DMS114 treated with DMSO at 0.1 percent for 48 hours (cell line): ENCODE data around the gene RFTN1.

ENCODE experiments used
- DNase-seq: peaks from one replicate; lab custom pipeline; 2025; ENCODE audit not compliant: unreplicated experiment; lab: John Stamatoyannopoulos, UW

RFTN1 gene

DNA sequence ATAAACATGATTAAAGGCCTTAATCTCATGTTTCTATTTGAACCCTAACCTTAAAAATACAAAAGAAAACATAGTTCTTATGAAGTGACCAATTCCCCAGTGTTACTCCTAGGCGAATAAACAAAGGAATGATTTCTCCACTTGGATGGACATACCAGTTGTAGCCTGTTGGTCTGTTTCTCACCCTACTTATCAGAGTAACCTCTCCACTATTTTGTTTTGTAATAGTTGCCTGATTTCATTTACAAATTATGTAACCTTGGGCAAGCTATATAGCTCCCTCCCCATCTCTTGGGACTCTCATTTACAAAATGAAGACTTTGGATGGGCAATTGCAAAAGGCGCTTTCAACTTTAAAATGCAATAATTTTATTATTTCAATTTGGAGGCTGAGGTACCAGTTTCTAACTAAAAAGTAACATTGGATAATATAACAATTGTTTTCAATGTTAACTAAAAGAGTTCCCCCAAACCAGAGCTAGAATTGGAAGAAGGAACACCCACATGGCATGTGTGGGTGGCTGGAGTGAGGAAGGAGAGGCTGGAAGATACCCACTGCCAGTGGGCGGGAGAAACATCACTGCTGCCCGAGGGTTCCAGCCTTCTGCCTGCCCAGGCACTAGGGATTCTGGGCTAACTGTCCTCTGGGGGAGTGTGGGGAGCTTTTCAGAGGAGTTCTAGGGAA lies 74.2 kb downstream of the RFTN1 start:
- no peak for DNase-seq

DNA sequence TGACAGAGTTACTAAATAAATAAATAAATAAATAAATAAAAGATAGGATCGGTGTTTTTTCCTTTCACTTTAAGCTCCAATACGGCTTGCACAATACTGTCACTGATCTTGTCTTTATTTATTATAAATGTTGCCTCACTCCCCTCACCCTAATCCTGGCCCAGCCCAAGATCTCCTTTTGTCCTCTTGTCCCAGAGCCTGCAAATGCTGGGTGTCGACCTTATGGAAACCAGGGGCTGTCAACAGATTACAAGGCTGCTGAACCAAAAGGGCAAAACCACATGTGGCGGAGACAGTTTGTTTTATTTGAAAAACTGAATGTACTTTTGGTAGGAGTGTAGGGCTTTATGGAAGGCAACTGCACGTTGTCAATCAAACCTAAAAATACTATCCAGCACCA lies 75.9 kb downstream of the RFTN1 start:
- no peak for DNase-seq

DNA sequence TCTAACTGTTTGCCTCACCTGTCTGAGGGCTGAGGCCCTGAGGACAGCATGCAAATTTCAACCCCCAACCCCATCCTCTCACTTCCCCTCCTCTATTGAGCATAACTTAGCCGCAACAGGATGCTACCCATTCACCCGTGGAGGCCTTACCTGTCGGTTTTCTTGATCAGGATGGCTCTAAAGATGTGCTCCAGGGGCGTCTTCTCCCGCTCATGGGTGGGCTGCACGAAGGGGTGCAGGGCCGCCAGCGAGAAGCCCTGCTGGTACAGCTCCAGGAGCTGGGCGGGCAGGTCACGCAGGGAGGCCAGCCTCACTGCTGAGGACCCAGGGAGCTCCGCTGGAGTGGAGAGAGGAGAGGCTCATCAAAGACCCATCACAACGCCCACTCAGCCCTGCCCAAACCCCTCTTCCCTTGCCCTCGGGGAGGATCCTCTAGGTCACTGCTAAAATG lies 79.8 kb downstream of the RFTN1 start:
- DNase-seq = no peak

DNA sequence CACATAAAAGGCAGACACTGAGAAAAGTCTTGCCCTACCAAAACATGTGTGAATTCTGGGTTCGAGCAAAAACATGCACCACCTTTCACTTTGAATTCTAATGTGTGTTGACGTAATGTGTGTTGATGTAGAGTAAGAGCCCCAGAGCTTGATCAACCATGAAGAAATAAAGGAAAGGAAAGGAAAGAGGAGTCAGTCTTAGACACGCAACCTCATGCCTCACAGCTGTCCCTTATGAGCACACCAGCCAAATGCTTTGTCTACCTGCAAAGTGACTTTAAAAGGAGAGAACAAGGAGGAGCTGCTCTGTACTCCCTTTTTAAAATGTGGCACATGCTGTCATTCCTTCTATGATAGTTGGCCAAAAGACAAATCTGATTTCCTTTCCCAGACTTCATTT lies 80.8 kb downstream of the RFTN1 start:
- DNase-seq = no peak

DNA sequence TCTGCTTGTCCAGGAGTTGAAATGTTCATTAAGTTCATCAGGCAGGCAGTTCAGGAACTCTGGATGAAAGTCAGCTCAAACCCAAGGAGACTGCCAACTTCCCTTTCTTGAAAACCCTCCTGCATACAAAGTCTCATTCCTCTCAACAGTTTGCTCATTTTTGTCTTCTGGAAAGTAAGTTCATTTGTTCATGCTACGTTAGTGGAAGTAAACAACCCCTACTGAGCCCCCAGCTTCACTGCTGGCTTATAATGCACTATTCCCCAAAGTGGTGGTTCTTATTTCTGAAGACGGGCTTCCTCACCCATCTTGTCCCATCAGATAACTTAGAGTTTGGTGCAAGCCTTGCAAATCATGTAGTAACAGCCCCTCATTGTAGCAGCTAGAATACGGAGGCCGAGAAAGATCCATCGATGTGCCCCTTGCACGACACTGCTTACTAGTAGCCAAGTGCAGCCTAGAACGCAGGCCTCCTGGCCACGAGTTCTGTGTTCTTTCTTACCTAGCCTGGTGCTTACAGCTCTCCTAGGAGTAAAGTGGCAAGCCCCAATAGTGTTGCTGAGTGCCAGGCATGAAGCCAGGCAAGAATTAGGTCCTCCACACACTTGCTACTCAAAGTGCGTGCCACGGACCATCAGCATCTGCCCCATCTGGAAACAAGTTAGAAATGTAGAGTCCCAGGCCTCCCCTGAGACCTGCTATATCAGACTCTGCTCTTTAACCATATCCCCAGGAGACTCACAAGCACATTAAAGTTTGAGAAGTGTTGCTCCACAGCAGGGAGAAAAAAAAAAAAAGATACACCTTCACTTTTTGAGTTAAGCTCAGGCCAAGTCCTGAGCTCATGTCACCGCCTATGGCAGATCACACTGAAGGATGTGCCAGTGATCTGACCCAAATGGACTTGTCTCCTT lies 82.5 kb downstream of the RFTN1 start:
- no peak for DNase-seq

DNA sequence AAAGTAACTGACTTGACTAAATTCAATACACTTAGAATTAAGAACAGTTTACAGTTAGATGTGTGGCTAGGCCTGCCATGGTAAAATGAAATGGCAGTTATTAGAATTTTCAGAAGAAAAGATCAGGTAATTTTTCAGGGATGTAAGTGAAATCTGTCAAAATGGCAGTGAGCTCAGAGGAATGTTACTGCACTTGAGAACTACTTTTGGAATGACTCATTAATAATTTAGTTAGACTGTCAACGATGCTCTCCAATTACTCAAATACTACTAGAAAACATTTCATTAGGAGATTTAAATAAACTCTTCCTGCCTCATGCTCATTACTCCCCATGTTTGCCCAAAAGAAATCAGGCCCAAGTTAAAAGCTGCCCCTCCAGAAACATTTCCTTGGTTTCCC lies 84.4 kb downstream of the RFTN1 start:
- no peak for DNase-seq

DNA sequence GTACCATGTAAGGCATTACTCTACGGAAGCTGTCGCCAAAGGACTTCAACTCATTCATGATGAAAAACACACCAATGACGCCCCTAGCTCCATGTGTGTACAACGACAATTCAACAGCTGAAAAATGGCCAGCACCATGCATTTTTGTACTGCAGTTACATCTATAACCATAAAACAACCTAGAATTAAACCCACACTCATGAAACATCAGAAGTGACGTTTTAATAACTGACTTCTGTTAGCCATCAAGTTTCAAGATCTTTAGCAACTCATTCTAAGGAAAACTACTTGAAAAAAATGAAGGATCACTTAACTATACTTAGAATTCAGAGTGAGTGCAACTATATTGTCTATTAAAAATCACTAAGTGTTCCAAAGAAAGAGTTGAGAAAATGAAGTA lies 84.9 kb downstream of the RFTN1 start:
- no peak for DNase-seq

DNA sequence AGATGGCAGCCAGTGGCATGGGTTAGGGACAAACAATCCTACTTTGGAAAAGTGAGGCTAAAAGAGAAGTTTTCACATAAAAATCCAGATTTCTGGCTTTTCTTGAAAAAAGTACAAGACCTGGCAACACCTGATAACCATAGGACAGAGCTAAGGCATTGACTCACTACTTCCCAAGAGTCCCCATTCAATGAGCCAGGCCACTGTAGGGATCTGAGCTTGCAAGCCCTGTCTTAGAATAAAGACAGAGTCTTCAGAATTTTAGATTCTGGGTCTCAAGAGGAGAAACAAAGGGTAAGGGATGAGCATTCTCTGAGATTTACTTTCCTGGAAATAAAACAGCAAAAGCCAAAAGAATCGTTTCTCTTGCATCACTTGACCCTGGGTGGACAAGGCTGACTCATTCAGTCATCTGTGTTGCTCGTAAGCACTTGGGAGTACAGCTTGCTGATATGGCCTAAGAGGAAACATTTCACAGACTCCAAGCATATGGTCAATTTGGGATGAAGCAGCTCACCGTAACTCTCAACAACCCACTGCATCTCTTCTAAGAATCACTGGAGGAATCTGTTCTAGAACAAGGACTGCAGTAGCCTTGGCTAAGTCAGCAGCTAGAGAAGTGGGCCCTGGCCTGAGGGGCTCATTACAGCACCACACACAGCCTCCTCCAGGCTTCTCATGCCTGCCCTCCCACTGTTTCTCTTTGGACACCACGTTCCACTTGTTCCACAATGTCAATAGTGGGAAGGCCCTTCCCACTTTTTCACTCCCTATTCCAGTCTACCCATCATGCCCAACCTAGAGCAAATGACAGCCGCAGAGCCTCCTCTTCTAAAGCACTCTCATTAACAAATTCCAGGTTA lies 86.2 kb downstream of the RFTN1 start:
- DNase-seq = no peak

DNA sequence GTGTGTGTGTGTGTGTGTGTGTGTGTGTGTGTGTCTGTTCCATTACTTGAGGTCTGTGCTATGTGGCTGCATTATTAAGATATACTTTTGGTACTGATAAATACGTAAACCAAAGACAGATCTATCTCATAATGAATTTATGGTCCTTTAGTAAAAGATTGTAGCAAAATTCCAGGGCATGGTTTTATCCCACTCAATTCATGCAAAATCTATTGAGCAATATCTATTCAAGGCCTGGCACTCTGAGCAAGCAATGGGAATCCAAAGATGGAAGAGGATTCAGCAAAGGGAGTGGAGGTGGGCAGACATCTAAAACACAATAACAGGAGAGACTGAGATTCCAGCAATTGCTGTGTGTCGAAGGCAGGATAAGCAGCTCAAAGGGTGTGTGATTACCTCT lies 86.8 kb downstream of the RFTN1 start:
- no peak for DNase-seq

DNA sequence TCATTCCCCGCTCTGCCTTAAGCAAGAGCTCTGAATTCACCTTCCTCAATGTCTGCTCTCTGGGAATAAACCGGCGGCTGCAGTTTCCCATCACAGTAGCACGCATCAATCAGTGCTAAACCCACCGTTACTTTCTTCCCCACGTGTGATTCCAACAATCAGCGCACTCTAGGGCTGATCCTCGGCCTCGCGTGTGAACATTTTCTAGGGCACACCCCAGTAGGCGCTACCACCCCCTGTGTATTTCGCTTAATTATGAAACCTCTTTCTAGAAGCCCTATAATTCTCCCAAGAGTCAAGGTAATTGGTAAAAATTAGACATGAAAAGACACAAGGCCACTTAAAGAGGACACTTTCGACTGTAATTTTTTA lies 87.5 kb downstream of the RFTN1 start:
- DNase-seq = no peak

DNA sequence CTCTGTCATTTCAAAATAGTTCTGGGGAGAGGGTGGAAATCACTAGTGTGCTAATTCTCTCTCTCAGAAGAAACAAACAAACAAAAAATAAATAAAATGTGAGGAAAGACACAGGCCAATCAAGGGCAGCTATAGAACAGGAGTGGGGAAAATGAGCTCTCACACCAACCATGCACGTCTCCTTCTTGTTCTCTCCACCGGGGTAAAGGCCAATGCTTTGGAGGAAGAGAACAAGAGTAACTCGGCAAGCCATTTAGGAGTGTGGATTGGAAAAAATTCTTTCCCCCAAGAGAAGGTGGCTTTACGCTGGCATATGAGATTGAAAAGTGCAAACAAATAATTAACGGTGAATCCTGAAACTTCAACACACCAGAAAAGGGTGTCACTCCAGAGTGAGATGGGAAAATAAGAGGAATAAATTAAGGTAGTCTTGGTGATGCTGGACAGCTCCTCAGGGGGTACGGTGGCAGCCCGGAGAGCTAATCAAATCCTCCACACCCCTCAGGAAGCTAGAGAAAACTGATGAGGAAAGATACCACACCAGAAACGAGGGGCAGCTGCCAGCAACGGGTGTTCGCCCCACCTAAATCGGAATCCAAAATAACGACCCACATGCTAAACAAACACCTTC lies 88.0 kb downstream of the RFTN1 start:
- DNase-seq = no peak

DNA sequence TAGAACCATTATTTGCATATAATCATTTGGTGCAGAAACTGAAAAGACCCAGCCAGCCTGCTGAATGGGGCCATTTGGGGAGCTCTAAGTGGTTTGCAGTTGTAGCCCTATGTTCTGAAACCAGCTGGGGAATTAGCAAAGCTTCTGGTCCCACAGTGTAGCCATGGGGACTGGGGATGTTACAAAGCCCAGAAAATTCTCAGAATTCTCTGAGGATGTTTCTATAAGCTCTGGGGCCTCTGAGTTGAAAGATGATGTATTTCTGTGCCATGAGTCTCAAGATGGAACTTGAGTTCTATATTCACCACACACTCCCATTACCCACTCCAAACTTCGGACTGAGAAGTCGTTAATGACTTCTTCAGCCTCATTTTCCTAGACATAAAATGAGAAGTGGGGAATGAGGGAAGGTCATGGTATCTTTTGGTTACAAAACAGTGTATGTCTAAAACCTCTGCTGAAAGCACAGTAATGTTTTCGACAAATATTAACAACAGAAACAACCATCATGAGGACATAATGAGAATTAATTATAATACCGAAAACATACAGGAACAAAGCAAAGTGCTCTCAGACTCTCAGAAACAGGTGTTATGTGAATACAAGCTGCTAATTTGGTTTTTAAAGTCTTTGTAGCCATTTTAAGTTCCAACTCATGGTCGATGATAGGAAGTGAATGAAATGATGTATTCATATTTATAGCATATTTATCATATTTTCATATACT lies 89.4 kb downstream of the RFTN1 start:
- DNase-seq = no peak

DNA sequence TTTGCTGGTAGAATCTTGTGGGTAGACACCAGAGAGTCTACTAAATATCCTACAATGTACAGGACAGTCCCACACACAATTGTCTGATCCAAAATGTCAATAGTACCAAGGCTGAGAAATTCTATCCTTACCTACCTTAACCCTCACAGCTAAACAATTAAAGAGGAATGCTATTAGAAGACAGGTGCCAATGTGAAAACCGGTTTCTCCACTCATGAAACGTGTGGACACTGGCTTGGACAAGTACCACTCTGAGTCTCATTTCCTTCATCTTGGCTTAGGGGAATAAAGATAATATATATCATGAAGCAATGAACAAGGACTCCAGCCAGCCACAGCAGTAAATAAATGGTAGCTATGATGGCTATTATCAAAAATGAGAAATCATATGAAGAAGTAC lies 90.2 kb downstream of the RFTN1 start:
- no peak for DNase-seq

DNA sequence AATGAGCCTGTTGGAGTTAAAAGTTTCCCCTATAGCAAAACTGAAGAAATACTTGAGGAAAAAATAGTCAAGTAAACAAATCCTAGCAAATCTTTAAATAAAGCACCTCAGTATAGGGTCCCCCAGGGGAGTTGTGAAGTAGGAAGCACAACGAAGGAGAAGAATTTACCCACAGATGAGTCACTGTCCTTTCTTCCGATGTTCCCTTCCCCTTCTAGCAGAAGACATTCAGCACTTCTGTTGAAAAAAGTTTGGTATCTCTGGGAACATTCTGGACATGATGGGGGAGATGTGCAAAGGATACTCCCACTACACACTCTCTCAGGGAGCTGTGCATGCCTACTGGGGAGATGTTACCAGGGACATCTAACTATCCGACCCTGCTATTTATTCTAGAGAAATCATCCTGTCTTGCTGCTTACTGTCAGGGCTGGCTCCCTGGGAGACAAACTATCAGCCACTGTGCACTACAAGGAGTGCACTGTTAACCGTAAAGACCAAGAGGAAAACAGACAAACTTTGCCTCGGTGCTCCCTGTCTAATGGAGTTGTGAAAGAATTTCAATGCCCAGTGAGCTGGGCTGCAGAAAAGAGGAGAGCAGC lies 93.8 kb downstream of the RFTN1 start:
- no peak for DNase-seq

DNA sequence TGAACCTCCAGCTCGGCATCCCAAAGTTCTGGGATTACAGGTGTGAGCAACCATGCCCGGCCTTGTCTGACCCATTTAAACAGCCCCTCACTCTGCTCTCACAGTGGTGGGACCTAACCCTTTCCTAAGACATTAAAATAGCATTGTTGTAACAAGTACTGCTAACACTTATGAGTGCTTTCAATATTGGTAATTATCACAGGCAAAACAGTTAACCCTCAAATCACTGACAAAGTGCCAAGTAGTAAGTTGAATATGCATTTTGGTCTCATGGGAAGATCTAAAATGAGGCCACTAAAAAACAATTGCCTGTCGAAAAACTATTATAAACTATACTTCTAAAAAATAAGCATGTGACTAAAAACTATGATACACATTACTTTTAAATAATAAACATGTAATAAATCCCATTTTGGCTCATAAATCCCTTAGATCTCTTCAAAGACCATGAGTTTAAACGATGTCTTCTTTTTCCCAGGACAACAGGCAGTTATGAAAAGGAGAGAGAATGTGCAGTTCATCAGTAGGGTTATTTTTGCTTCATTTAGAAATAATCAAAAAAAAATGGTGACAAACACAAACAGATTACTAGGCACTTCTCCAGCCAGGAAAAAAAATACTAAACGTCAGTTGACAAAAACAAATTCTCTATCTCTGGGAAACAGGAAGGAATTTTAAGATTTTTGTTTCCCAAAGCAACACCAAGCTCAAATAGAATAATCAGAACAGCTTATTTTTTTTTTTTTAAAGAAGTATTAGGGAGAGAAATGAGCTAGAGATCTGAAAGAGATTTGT lies 95.4 kb downstream of the RFTN1 start:
- DNase-seq = no peak

DNA sequence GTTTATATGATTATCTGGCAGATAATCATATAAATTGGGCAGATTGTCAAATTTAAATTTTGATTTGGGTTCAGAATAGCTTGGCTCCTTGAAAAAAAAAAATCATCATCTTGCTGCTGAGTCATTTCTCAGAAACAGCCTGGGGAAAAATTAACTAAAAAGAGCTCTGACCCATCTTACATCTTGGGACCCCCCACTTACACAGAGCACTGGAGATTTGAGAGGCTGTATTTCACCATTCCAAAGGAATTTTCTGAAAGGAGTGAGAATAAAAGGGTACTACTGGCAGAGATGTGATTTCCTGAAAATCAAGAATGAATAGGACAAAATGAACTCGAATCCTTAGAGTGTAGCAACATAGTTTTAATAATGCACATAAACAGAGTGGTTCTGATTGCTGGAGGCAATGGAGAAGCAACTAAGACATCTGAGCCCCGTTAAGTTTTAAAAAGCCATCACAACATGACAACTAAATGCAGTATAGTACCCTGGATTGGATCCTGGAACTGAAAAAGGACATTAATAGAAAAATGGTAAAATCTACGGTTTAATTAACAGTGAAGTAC lies 97.5 kb downstream of the RFTN1 start:
- DNase-seq = no peak

DNA sequence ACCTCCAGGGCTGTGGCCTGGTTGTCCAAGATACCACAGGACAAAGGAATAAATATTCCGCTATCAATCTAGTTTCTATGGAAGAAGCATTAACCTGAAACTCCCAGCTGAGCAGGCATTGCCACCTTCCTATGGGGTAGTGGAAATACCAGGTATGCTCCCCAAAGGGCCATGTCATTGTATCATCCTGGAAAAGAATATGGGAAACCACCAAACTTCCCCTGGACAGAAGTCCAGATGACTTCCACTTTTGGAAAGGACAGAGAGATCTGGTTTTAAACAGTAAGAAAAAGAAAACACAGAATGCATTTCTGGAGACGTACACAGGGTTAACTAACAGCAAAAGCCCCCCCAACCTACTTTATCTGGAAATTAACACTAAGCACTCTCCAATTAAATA lies 100.2 kb downstream of the RFTN1 start:
- no peak for DNase-seq

DNA sequence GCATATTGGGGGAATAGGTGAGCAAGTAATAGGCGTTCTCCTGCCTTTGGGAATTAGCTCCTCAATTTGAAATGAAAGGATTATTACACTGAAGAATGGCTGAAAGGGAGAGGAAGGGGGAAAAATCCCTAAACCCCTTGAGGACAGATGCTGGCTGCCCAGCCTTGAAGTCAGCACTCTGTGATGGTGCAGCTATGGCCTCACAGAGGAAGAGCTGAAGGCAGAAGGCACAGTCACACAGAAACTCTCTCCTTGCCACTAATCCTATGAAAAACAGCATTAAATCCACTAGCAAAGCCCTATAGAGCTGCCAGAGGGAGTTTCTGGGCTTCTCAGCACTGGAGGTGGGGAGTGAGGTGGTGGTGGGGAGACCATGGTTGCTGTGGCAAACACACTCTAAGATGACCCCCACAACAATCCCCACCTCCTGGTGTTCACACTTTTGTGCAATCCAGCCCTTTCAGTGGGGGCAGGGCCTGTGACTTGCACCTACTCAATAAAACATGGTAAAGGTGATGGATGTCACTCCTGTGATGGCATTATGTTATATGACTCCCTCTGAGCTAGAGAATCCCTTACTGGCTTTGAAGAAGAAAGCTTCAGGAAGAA lies 101.2 kb downstream of the RFTN1 start:
- no peak for DNase-seq

DNA sequence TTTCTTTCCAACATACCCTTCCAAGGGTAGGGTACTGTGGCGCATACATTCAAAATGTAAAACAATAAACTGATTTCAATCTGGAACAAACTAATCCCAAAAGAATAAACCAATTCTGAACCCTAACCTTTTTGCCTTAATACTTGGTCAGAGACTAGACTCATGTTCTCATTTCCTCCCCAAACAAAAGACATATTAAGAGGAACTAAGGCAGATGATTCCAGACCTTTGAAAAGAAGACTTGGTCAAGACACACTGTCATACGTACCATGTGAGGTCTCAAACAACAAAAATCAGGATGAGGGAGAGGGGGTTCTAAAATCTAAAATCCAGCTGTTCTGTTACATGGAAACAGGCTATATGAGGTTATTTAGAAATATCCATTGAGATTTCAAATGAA lies 102.1 kb downstream of the RFTN1 start:
- no peak for DNase-seq
